Adrenal gland (tissue), 19 donors: Measurements from ENCODE around the gene MAML2. TPM values are rescaled to one million over a fixed set of nuclear protein-coding genes. Genes with fewer than 3 reads are reported as not detected.
A peak's percentile ranks its signal among the peaks of the same experiment; 100 is the strongest.

Experiments
- DNase-seq, 7 donors: peaks; one replicate each; pipeline ENCODE4 v3.0.0-alpha.2; 2019 to 2020
- H3K27ac ChIP-seq, 5 donors: fragments of 200-600 bp; sonication (generic) in 4 of 5; 1 replicate in 3 of 5; 2 replicates in 2 of 5; pipeline versions ENCODE4 v1.5.1 to v1.8.0; 2016 to 2020; ENCODE audit warnings: mild to moderate bottlenecking in 1 of 5
- H3K27me3 ChIP-seq: fragments of 200-600 bp; 2 replicates; pipeline ENCODE4 v1.8.0; 2021
- H3K36me3 ChIP-seq, 2 donors: fragments of 200-600 bp; replicated peaks in 1 of 2; 1 replicate in 1 of 2; 2 replicates in 1 of 2; pipeline versions ENCODE4 v1.5.1 to v1.8.0; 2018 to 2022
- H3K4me1 ChIP-seq, 2 donors: fragments of 200-600 bp; replicated peaks in 1 of 2; 1 replicate in 1 of 2; 2 replicates in 1 of 2; pipeline versions ENCODE4 v1.5.1 to v1.8.0; 2018 to 2021
- H3K4me3 ChIP-seq, 4 donors: fragments of 200-600 bp; sonication (generic) in 3 of 4; one replicate each; pipeline ENCODE4 v1.5.1; 2016 to 2018
- H3K9me3 ChIP-seq, 3 donors: fragments of 200-600 bp; sonication (generic) in 1 of 3; replicated peaks in 1 of 3; 1 replicate in 2 of 3; 2 replicates in 1 of 3; pipeline versions ENCODE4 v1.5.1 to v1.8.0; 2016 to 2021
- CTCF ChIP-seq, 6 experiments: fragments of 450-650 bp in 4 of 6; fragments of 200-600 bp in 2 of 6; sonication (generic) in 1 of 6; IDR thresholded peaks; 1 replicate in 5 of 6; 2 replicates in 1 of 6; pipeline versions ENCODE4 v1.5.1 to v1.8.0; 2016 to 2021; ENCODE audit warnings: antibody characterized with exemption in 6 of 6, mild to moderate bottlenecking in 2 of 6, moderate library complexity in 1 of 6
- POLR2A ChIP-seq, 2 donors: fragments of 450-650 bp; IDR thresholded peaks; one replicate each; pipeline ENCODE4 v1.6.1; 2017; ENCODE audit warnings: antibody characterized with exemption in 2 of 2, mild to moderate bottlenecking in 2 of 2, moderate library complexity in 1 of 2
- WGBS, 4 donors: extraction: QIAGEN DNeasy Blood & Tissue Kit in 2 of 4; methylation state at CpG; one replicate each; pipeline versions ENCODE4 v1.1.5 to v1.1.7; 2013 to 2017; 5-methylcytosine and 5-hydroxymethylcytosine counted together
- intact Hi-C, 2 donors: fragments of 100-400 bp; cut with DNase I; formaldehyde crosslinking; loops; one replicate each; pipeline versions ENCODE4 v1.14.1 to v1.15.0; 2022 to 2023
- long read RNA-seq, 10 donors: library from polyadenylated mRNA in 3 of 10; unstranded in 2 of 10; stranded (forward) in 1 of 10; transcript quantifications; one replicate each; pipeline ENCODE4 v2.0.0 and lab custom pipeline, GENCODE V29; 2021 to 2026
- polyA plus RNA-seq, 3 donors: library from polyadenylated mRNA; stranded (reverse); fragments of 200-250 nt in 2 of 3; fragments of 350-450 nt in 1 of 3; fragmentation: Illumina TruSeq in 1 of 3; extraction: RNeasy Lipid Tissue Mini Kit (QIAGEN cat#74804) in 1 of 3; gene quantifications; one replicate each; pipeline ENCODE4 v1.2.3, GENCODE V29; 2013 to 2014
- total RNA-seq, 9 donors: library from RNA; depleted of rRNA in 4 of 9; stranded (reverse); fragments of >200 nt in 4 of 9; fragments of 120-200 nt in 1 of 9; fragmentation: NEBNext Ultra II Directional in 1 of 9; extraction: Animal tissue kit (Norgen Biotek cat#: 25700) in 1 of 9; gene quantifications; one replicate each; pipeline versions ENCODE4 v1.1.0 to v1.2.4, GENCODE V29; 2013 to 2023
- donor health status: healthy with polysubstance abuse.
- donor health status: Bipolar disorder and iron deficiency.
- donor health status: DM: yes; HTN: yes; CAD: no.
- donor health status: DM: no; HTN: no; CAD: no.
- donor health status: DM: no; HTN: no; CAD: no.
- donor health status: DM: yes; HTN: yes; CAD: no.

MAML2 gene
- total RNA-seq: 10 to 100 TPM in 5 of 9 donors, 1 to 10 TPM in 4; 6.2 to 19.4 (median 11.0) TPM
- 1 to 10 TPM; 1.4 to 5.7 (median 3.7) TPM for polyA plus RNA-seq
- long read RNA-seq, donor 1: 0 reads
- long read RNA-seq, donor 2, partial matches to known transcripts: 0 of 1 reads
- long read RNA-seq, donor 2, other reads (novel, unspliced or antisense): 0 of 1 reads
- long read RNA-seq, donor 3, partial matches to known transcripts: 0 of 1 reads
- long read RNA-seq, donor 3, other reads (novel, unspliced or antisense): 0 of 1 reads
- long read RNA-seq, donor 4, partial matches to known transcripts: 0 of 3 reads
- long read RNA-seq, donor 4, other reads (novel, unspliced or antisense): 3 of 3 reads
- long read RNA-seq, donor 5, partial matches to known transcripts: 0 of 2 reads
- long read RNA-seq, donor 5, other reads (novel, unspliced or antisense): 1 of 2 reads
- long read RNA-seq, donor 6: 0 reads
- long read RNA-seq, donor 7: 0 reads
- long read RNA-seq, donor 8: 0 reads
- long read RNA-seq, donor 9: 0 reads
- long read RNA-seq, donor 10, partial matches to known transcripts: 0 of 1 reads
- long read RNA-seq, donor 10, other reads (novel, unspliced or antisense): 0 of 1 reads

DNA sequence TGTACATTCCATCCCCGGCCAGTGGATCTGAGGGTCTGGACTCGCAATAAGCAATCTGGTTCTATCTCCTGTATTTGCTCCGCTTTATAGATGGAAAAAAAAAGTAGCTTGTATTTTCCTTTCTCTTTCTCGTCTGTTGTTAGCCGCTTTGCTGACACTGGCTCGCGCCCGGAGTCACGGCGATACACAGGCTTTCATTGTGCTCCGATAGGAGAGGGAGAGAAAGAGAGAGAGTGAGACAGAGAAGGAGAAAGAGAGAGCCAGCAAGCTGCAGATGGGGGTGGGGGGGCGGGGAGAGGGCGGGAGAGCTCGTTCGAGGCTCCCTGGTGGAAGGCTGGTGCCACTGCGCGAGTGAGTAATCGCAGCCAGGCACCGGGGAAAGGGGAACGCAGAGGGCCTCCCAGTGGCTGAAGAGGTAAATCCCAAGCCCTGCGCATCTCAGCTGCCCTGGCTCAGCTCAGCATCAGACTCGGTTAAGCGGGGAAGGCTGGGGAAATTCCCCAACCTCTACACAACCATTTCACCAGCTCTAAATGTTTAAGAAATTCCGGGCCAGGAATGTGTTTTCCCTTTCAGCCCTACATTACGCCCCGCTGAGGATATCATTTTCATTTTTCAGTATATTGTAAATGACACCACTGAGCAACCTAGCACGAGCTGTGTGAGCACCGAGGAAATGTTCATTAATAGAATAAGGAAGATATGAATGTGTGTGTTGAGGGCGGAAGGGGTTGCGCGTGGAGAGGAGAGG is at the start of gene MAML2:
TSS of gene MAML2 (minus strand) at position 235 of the 751 bp plus-strand sequence. CDS start 1,300 bp downstream, outside the sequence.
- WGBS, 4 donors: 7 to 9% (median 7%) methylated on average over 29 to 31 of the region's 31 CpGs
- H3K4me1 ChIP-seq: peaks cover 23 to 36% of the 10 kb centered on the region in 2 donors
- TF ChIP-seq CTCF (IDR thresholded peaks at IDR 0.05): peak; percentile 78 to 97 (median 91)
- peak in 1 of 2 donors; percentile 55 for TF ChIP-seq POLR2A (IDR thresholded peaks at IDR 0.05)
- no peaks in the 10 kb centered on the region for H3K27me3 ChIP-seq
- H3K4me3 ChIP-seq: peak within 1 kb of the TSS in 3 of 4 donors; percentile 46 to 90 (median 75)
- peak; percentile 91 to 97 (median 95) for DNase-seq
- H3K27ac ChIP-seq: peak within 1 kb of the TSS in 4 of 5 donors; percentile 42 to 92 (median 83)
- intact Hi-C loops: loop anchor here (5.0 to 10.0 kb wide), 3 partner anchors 286 to 506 kb away; no protein-coding TSS in a partner anchor
- no peaks in the 10 kb centered on the region for H3K36me3 ChIP-seq
- no peaks in the 10 kb centered on the region for H3K9me3 ChIP-seq

DNA sequence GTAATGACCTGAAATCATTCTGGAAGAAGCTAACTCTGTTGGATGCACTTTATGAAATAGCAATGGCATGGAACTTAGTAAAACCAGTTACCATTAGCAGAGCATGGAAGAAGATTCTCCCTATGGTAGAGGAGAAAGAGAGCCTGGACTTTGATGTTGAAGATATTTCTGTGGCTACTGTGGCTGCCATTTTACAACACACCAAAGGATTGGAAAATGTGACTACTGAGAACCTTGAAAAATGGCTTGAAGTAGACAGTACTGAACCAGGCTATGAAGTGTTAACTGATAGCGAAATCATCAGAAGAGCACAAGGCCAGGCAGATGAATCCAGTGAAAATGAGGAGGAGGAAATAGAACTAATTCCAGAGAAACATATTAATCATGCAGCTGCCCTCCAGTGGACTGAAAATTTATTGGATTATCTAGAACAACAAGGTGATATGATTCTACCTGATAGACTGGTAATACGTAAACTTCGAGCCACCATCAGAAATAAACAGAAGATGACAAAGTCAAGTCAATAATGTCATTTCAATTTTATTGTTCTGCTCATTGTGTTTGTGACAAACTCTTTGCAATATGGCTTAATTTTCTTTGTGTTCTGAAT is 48.8 kb upstream of the MAML2 start:
- no peaks in the 10 kb centered on the region for H3K27me3 ChIP-seq
- no peaks in the 10 kb centered on the region for H3K9me3 ChIP-seq
- no peaks in the 10 kb centered on the region for H3K36me3 ChIP-seq
- WGBS, 4 donors: 71 to 83% (median 79%) methylated on average over 3 of the region's 3 CpGs
- no peak for DNase-seq
- intact Hi-C loops: loop anchor here in 1 of 2 donors (10.0 kb wide), 1 partner anchor 547 kb away; no protein-coding TSS in a partner anchor
- no peak overlapping the region for H3K4me3 ChIP-seq
- peaks cover 5 to 28% of the 10 kb centered on the region in 2 donors for H3K4me1 ChIP-seq
- no peak overlapping the region for H3K27ac ChIP-seq
- TF ChIP-seq CTCF (IDR thresholded peaks at IDR 0.05): no peak
- no peak for TF ChIP-seq POLR2A (IDR thresholded peaks at IDR 0.05)

- no peaks in the 10 kb centered on the region for H3K27me3 ChIP-seq
- peak overlapping the region; percentile 65 to 93 (median 85) for H3K27ac ChIP-seq
- WGBS, 4 donors: 16 to 26% (median 17%) methylated on average over 6 of the region's 6 CpGs
- DNase-seq: peak in 1 of 7 donors; percentile 17
- peaks cover 5 to 28% of the 10 kb centered on the region in 2 donors for H3K4me1 ChIP-seq
- TF ChIP-seq POLR2A (IDR thresholded peaks at IDR 0.05) (no peak), CTCF (IDR thresholded peaks at IDR 0.05) (no peak)
- no peaks in the 10 kb centered on the region for H3K9me3 ChIP-seq
- intact Hi-C loops: loop anchor here in 1 of 2 donors (10.0 kb wide), 1 partner anchor 546 kb away; no protein-coding TSS in a partner anchor
- peak overlapping the region in 3 of 4 donors; percentile 2 to 84 (median 84) for H3K4me3 ChIP-seq
- H3K36me3 ChIP-seq: no peaks in the 10 kb centered on the region
Observed at GRCh38 chr11:96390488-96390792, 47.4 kb upstream of the MAML2 start.
